ENCODE results near the gene FAF2.
"Not testable (repeated sequence)": the region's sequence is repeated elsewhere in the genome, so short reads cannot be mapped to it uniquely, and the experiment has no call there.

Gene FAF2

GRCh38 chr5:176407456-176408251 is 40.5 kb upstream of the FAF2 start:
- TF ChIP-seq CTCF (IDR thresholded peaks at IDR 0.05; ENCODE audit: low read depth, low read length), result no peak
- peaks cover 12% of the 10 kb centered on the region for H3K36me3 ChIP-seq
- no peaks in the 10 kb centered on the region; the same call in 1 of the 2 replicates for H3K4me1 ChIP-seq
- H3K9me3 ChIP-seq, result no peaks in the 10 kb centered on the region
- no peaks in the 10 kb centered on the region for H3K27me3 ChIP-seq
- no peak overlapping the region for H3K4me3 ChIP-seq (ENCODE audit: low read depth, low read length)
- no peak for DNase-seq

GRCh38 chr5:176408252-176408573 is 40.0 kb upstream of the FAF2 start:
- not testable (repeated sequence) for H3K9me3 ChIP-seq; H3K4me1 ChIP-seq; H3K27me3 ChIP-seq; DNase-seq; H3K4me3 ChIP-seq (ENCODE audit: low read depth, low read length)
- H3K36me3 ChIP-seq, result peaks cover 12% of the 10 kb centered on the region

- H3K9me3 ChIP-seq, result no peaks in the 10 kb centered on the region
- H3K4me3 ChIP-seq (ENCODE audit: low read depth, low read length), result no peak overlapping the region
- TF ChIP-seq CTCF (IDR thresholded peaks at IDR 0.05; ENCODE audit: low read depth, low read length), result no peak
- H3K27me3 ChIP-seq, result no peaks in the 10 kb centered on the region
- no peaks in the 10 kb centered on the region for H3K4me1 ChIP-seq
- DNase-seq, result no peak
- peaks cover 12% of the 10 kb centered on the region for H3K36me3 ChIP-seq
Measured at GRCh38 chr5:176408590-176408989, 39.6 kb upstream of the FAF2 start.

- no peaks in the 10 kb centered on the region for H3K4me1 ChIP-seq
- H3K27me3 ChIP-seq, result no peaks in the 10 kb centered on the region
- H3K4me3 ChIP-seq (ENCODE audit: low read depth, low read length), result no peak overlapping the region
- no peaks in the 10 kb centered on the region for H3K9me3 ChIP-seq
- H3K36me3 ChIP-seq, result peaks cover 12% of the 10 kb centered on the region
- no peak for DNase-seq
- TF ChIP-seq CTCF (IDR thresholded peaks at IDR 0.05; ENCODE audit: low read depth, low read length), result no peak
Measured at GRCh38 chr5:176409765-176410164, 38.4 kb upstream of the FAF2 start.

- Histone ChIP-seq H3K27me3 (no peaks in the 10 kb centered on the region), H3K4me3 (ENCODE audit: low read depth, low read length) (no peak overlapping the region), H3K36me3 (peaks cover 12% of the 10 kb centered on the region), H3K4me1 (no peaks in the 10 kb centered on the region), H3K9me3 (no peaks in the 10 kb centered on the region)
- no peak for TF ChIP-seq CTCF (IDR thresholded peaks at IDR 0.05; ENCODE audit: low read depth, low read length)
- DNase-seq, result no peak
Measured at GRCh38 chr5:176410486-176411180, 37.6 kb upstream of the FAF2 start.

- no peak for TF ChIP-seq CTCF (IDR thresholded peaks at IDR 0.05; ENCODE audit: low read depth, low read length)
- no peaks in the 10 kb centered on the region for H3K4me1 ChIP-seq
- H3K36me3 ChIP-seq, result peaks cover 9% of the 10 kb centered on the region
- no peaks in the 10 kb centered on the region for H3K27me3 ChIP-seq
- H3K4me3 ChIP-seq (ENCODE audit: low read depth, low read length), result no peak overlapping the region
- DNase-seq, result no peak
- no peaks in the 10 kb centered on the region for H3K9me3 ChIP-seq
Measured at GRCh38 chr5:176412517-176413254, 35.5 kb upstream of the FAF2 start.

Data from BE2C (cell line).